OCI-LY7 (cell line): ENCODE results near the gene CFAP77. TPM values are rescaled to one million over a fixed set of nuclear protein-coding genes. Genes with fewer than 3 reads are reported as not detected.
"Not testable (repeated sequence)": the region's sequence is repeated elsewhere in the genome, so short reads cannot be mapped to it uniquely, and the experiment has no call there.

Source experiments
- BruUV-seq: library from RNA; stranded (reverse); fragments of 400-500 nt; replicated peaks from 2 replicates; lab custom pipeline; 2021; lab: Mats Ljungman, UMichigan
- CTCF ChIA-PET: fragments of 300-600 bp; sonication (Branson Sonifier 250); formaldehyde crosslinking; loops from one replicate; lab custom pipeline; 2022; ENCODE audit warnings: antibody characterized with exemption; ENCODE audit not compliant: unreplicated experiment; lab: Charles Lee
- POLR2A ChIA-PET: fragments of 300-600 bp; sonication (Branson Sonifier 250); formaldehyde crosslinking; loops from one replicate; lab custom pipeline; 2022; ENCODE audit warnings: antibody characterized with exemption; lab: Charles Lee
- DNase-seq: peaks from one replicate; pipeline ENCODE4 v3.0.0-alpha.2; 2015; ENCODE audit warnings: low spot score
- H2AFZ ChIP-seq: fragments of 200-600 bp; sonication (generic), shearing (Covaris generic); 2 replicates; pipeline ENCODE4 v1.6.1; 2014; ENCODE audit warnings: mild to moderate bottlenecking, antibody characterized with exemption, low read length, moderate library complexity
- H3K27ac ChIP-seq: fragments of 200-600 bp; sonication (generic); 2 replicates; pipeline ENCODE4 v1.5.1; 2014; ENCODE audit warnings: mixed run types, low read depth, mild to moderate bottlenecking, moderate library complexity, low read length, inconsistent platforms; ENCODE audit not compliant: poor library complexity, severe bottlenecking
- H3K36me3 ChIP-seq: fragments of 200-600 bp; sonication (generic); 2 replicates; pipeline ENCODE4 v1.6.1; 2014; ENCODE audit warnings: mild to moderate bottlenecking, antibody characterized with exemption, low read length, moderate library complexity, mixed read lengths; ENCODE audit not compliant: insufficient read depth
- H3K4me1 ChIP-seq: fragments of 200-600 bp; sonication (generic); 2 replicates; pipeline ENCODE4 v1.5.1; 2014; ENCODE audit warnings: mild to moderate bottlenecking, low read length; ENCODE audit not compliant: insufficient read depth, poor library complexity, severe bottlenecking
- H3K4me2 ChIP-seq: fragments of 200-600 bp; sonication (generic); 2 replicates; pipeline ENCODE4 v1.6.1; 2014; ENCODE audit warnings: mild to moderate bottlenecking, low read length
- H3K4me3 ChIP-seq: fragments of 200-600 bp; sonication (generic); 2 replicates; pipeline ENCODE4 v1.5.1; 2014; ENCODE audit warnings: mild to moderate bottlenecking, low read depth, low read length; ENCODE audit not compliant: poor library complexity, severe bottlenecking
- H3K79me2 ChIP-seq: fragments of 200-600 bp; sonication (generic); 2 replicates; pipeline ENCODE4 v1.6.1; 2016; ENCODE audit warnings: low read depth, mild to moderate bottlenecking, low read length, moderate library complexity, mixed read lengths; ENCODE audit not compliant: insufficient read depth
- H3K9me2 ChIP-seq: fragments of 200-600 bp; sonication (generic); 2 replicates; pipeline ENCODE4 v1.6.1; 2016; ENCODE audit warnings: mild to moderate bottlenecking, low read length, mixed read lengths; ENCODE audit not compliant: insufficient read depth
- H3K9me3 ChIP-seq: fragments of 200-600 bp; sonication (generic); 2 replicates; pipeline ENCODE4 v1.6.1; 2014; ENCODE audit warnings: mild to moderate bottlenecking, mixed run types, low read length, mixed read lengths
- H4K20me1 ChIP-seq: fragments of 200-600 bp; sonication (generic); 2 replicates; pipeline ENCODE4 v1.6.1; 2014; ENCODE audit warnings: mild to moderate bottlenecking, antibody characterized with exemption, low read length, moderate library complexity, mixed read lengths; ENCODE audit not compliant: insufficient read depth
- CTCF ChIP-seq: fragments of 200-600 bp; sonication (generic); conservative IDR thresholded peaks from 2 replicates; pipeline ENCODE4 v1.5.1; 2014; ENCODE audit warnings: mild to moderate bottlenecking, antibody characterized with exemption, low read length, moderate library complexity, mixed read lengths
- EZH2phosphoT487 ChIP-seq: fragments of 200-600 bp; sonication (generic); IDR thresholded peaks from 2 replicates; pipeline ENCODE4 v1.6.1; 2018; ENCODE audit warnings: low read depth, borderline replicate concordance, mild to moderate bottlenecking, mixed run types, antibody characterized with exemption, low read length, moderate library complexity, mixed read lengths
- intact Hi-C: fragments of 100-400 bp; cut with micrococcal nuclease; formaldehyde crosslinking; loops from one replicate; pipeline ENCODE4 v1.10.0; 2022; ENCODE audit not compliant: unreplicated experiment
- total RNA-seq, 2 experiments: library from RNA; depleted of rRNA in 1 of 2; stranded (reverse); fragments of >200 nt in 1 of 2; shearing (Covaris generic) in 1 of 2; gene quantifications; 2 replicates each; pipeline ENCODE4 v1.2.3, GENCODE V29; 2014 to 2022

The CFAP77 gene
- total RNA-seq, 2 experiments from 2014 or later = not detected

GRCh38 chr9:132562306-132562573 lies 152.2 kb downstream of the CFAP77 start:
- H3K9me2 ChIP-seq = no peaks in the 10 kb centered on the region
- TF ChIP-seq EZH2phosphoT487 = no peak
- no peak for TF ChIP-seq CTCF
- no TSS peak for BruUV-seq
- no peaks in the 10 kb centered on the region for H3K4me1 ChIP-seq
- no peaks in the 10 kb centered on the region for H3K9me3 ChIP-seq
- H3K4me2 ChIP-seq = no peak overlapping the region
- POLR2A ChIA-PET = no interaction called here
- intact Hi-C loops = no loop called here
- H2AFZ ChIP-seq = no peak overlapping the region
- no peak for DNase-seq
- H3K4me3 ChIP-seq = no peak overlapping the region
- H3K36me3 ChIP-seq = no peaks in the 10 kb centered on the region
- no peaks in the 10 kb centered on the region for H3K79me2 ChIP-seq
- CTCF ChIA-PET = no interaction called here
- no peaks in the 10 kb centered on the region for H4K20me1 ChIP-seq
- no peak overlapping the region for H3K27ac ChIP-seq

GRCh38 chr9:132564526-132564925 lies 154.5 kb downstream of the CFAP77 start:
- POLR2A ChIA-PET = no interaction called here
- no TSS peak for BruUV-seq
- TF ChIP-seq EZH2phosphoT487 (no peak), CTCF (no peak)

GRCh38 chr9:132568787-132569186 lies 158.8 kb downstream of the CFAP77 start:
- H3K36me3 ChIP-seq, DNase-seq, H3K4me1 ChIP-seq, H3K79me2 ChIP-seq, H2AFZ ChIP-seq, BruUV-seq, H3K27ac ChIP-seq, POLR2A ChIA-PET, H4K20me1 ChIP-seq, H3K9me3 ChIP-seq, intact Hi-C loops, H3K4me3 ChIP-seq, H3K9me2 ChIP-seq, CTCF ChIA-PET, H3K4me2 ChIP-seq: not testable (repeated sequence)

More at GRCh38 chr9:132564526-132564925, 154.5 kb downstream of the CFAP77 start:
- no peaks in the 10 kb centered on the region for H3K9me3 ChIP-seq
- H3K4me2 ChIP-seq = no peak overlapping the region
- CTCF ChIA-PET = no interaction called here
- intact Hi-C loops = no loop called here
- H3K4me3 ChIP-seq = no peak overlapping the region
- no peaks in the 10 kb centered on the region for H3K9me2 ChIP-seq
- H3K4me1 ChIP-seq = peaks cover 8% of the 10 kb centered on the region
- H3K79me2 ChIP-seq = no peaks in the 10 kb centered on the region
- H4K20me1 ChIP-seq = no peaks in the 10 kb centered on the region
- no peak overlapping the region for H3K27ac ChIP-seq
- no peak overlapping the region for H2AFZ ChIP-seq
- no peak for DNase-seq
- H3K36me3 ChIP-seq = no peaks in the 10 kb centered on the region
